Measurements from ENCODE around the gene PTPN14. TPM values are rescaled to one million over a fixed set of nuclear protein-coding genes. Genes with fewer than 3 reads are reported as not detected.

Gene PTPN14
- total RNA-seq, 1 donor = under 0.01 TPM

- Histone ChIP-seq H3K9me3 (ENCODE audit: low read depth, low read length) (no peaks in the 10 kb centered on the region), H3K4me1 (ENCODE audit: insufficient read depth, low read length) (no peaks in the 10 kb centered on the region), H3K4me3 (ENCODE audit: low read length) (no peak overlapping the region), H3K27me3 (ENCODE audit: insufficient read depth, low read length) (no peaks in the 10 kb centered on the region)
Measured at GRCh38 chr1:214378492-214378891, 172.9 kb downstream of the PTPN14 start.

GRCh38 chr1:214377886-214378285, 173.5 kb downstream of the PTPN14 start:
- Histone ChIP-seq H3K9me3 (ENCODE audit: low read depth, low read length) (no peaks in the 10 kb centered on the region), H3K27me3 (ENCODE audit: insufficient read depth, low read length) (no peaks in the 10 kb centered on the region), H3K4me1 (ENCODE audit: insufficient read depth, low read length) (no peaks in the 10 kb centered on the region), H3K4me3 (ENCODE audit: low read length) (no peak overlapping the region)

DNA sequence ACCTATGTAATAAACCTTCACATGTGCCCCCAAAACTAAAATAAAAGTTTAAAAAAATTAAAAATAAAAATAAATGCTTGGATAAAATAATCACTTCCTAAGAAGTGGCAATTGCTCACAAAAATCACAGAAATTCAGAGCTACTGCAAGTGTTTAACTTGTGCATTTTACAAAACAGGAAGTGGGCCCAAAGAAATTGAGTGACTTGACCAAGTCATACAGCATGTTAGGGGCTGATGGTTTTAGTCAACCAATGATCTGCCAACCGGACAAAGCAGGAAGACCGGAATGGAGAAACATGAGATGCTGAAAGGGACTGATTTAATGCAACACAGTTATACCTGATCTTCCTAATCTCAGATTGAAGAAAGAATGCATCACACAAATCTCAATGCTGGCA, 173.9 kb downstream of the PTPN14 start:
- Histone ChIP-seq H3K4me1 (ENCODE audit: insufficient read depth, low read length) (no peaks in the 10 kb centered on the region), H3K9me3 (ENCODE audit: low read depth, low read length) (no peaks in the 10 kb centered on the region), H3K4me3 (ENCODE audit: low read length) (no peak overlapping the region), H3K27me3 (ENCODE audit: insufficient read depth, low read length) (no peaks in the 10 kb centered on the region)

DNA sequence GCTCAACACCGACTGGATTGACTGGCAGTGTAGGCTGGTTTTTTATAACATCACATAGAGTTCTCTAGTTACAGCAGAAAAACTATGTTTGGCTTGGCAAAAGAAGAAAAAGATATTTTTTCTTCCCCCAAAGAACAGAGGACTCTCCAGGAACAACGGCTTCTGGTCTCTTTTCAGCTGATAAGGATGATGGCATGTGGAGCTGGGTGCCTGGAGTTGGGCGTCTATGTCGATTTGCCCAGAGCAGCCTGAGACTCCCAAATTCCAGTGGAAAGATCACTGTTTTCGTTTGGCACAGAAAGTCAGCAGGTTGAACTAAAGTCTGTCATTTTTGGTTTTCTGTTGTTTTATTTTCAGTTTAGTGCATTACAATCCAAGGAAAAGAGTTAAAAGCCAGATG, 179.3 kb downstream of the PTPN14 start:
- no peaks in the 10 kb centered on the region for H3K27me3 ChIP-seq (ENCODE audit: insufficient read depth, low read length)
- no peak overlapping the region for H3K4me3 ChIP-seq (ENCODE audit: low read length)
- no peaks in the 10 kb centered on the region for H3K4me1 ChIP-seq (ENCODE audit: insufficient read depth, low read length)
- no peaks in the 10 kb centered on the region for H3K9me3 ChIP-seq (ENCODE audit: low read depth, low read length)

DNA sequence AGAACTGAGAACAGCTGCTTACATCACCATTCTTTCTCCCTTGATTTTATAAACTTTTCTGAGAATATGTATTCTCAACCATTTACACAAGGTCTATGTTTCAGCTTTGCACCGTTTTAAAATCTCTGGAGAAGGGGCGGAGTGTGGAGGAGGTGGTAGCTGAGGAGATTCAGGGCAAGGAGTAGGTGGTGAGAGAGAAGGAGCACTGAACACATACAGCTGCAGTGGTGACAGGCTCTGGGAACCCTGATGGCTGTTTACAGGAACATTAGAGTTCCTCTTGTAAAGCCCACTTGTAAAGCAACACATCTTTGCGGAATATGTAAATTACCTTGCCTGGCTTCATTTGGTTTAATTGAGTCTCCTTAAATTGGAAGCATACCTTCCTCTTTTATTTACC, 180.8 kb downstream of the PTPN14 start:
- Histone ChIP-seq H3K27me3 (ENCODE audit: insufficient read depth, low read length) (no peaks in the 10 kb centered on the region), H3K9me3 (ENCODE audit: low read depth, low read length) (no peaks in the 10 kb centered on the region), H3K4me1 (ENCODE audit: insufficient read depth, low read length) (no peaks in the 10 kb centered on the region), H3K4me3 (ENCODE audit: low read length) (no peak overlapping the region)

DNA sequence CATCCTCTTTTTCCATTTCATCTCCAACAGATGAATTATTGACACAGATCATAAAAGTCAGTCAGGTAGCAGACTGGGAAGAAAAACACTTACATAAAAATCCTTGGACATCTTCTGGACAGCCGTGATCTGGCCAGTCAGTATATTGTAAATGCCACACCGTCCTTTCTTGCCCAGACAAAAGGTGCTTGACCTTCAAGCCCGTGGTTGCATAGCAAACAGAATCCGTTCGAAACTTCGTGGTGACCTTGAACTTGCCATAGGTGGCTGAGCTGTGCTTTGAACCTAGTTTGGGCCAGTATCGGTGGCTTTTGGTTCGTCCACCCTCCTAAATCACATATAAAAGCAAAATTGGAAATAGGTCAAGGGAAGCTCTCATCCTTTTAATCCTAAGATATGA, 182.0 kb downstream of the PTPN14 start:
- H3K4me3 ChIP-seq (ENCODE audit: low read length) = no peak overlapping the region
- no peaks in the 10 kb centered on the region for H3K4me1 ChIP-seq (ENCODE audit: insufficient read depth, low read length)
- peaks cover 3% of the 10 kb centered on the region for H3K27me3 ChIP-seq (ENCODE audit: insufficient read depth, low read length)
- no peaks in the 10 kb centered on the region for H3K9me3 ChIP-seq (ENCODE audit: low read depth, low read length)

GRCh38 chr1:214367841-214368240, 183.6 kb downstream of the PTPN14 start:
- H3K4me3 ChIP-seq (ENCODE audit: low read length) = no peak overlapping the region
- peaks cover 3% of the 10 kb centered on the region for H3K27me3 ChIP-seq (ENCODE audit: insufficient read depth, low read length)
- no peaks in the 10 kb centered on the region for H3K9me3 ChIP-seq (ENCODE audit: low read depth, low read length)
- no peaks in the 10 kb centered on the region for H3K4me1 ChIP-seq (ENCODE audit: insufficient read depth, low read length)

GRCh38 chr1:214364786-214365295, 186.6 kb downstream of the PTPN14 start:
- no peak overlapping the region for H3K4me3 ChIP-seq (ENCODE audit: low read length)
- H3K9me3 ChIP-seq (ENCODE audit: low read depth, low read length) = no peaks in the 10 kb centered on the region
- H3K27me3 ChIP-seq (ENCODE audit: insufficient read depth, low read length) = peaks cover 3% of the 10 kb centered on the region
- H3K4me1 ChIP-seq (ENCODE audit: insufficient read depth, low read length) = peaks cover 11% of the 10 kb centered on the region

GRCh38 chr1:214364386-214364785, 187.0 kb downstream of the PTPN14 start:
- Histone ChIP-seq H3K4me3 (ENCODE audit: low read length) (no peak overlapping the region), H3K9me3 (ENCODE audit: low read depth, low read length) (no peaks in the 10 kb centered on the region), H3K4me1 (ENCODE audit: insufficient read depth, low read length) (peaks cover 11% of the 10 kb centered on the region), H3K27me3 (ENCODE audit: insufficient read depth, low read length) (peaks cover 3% of the 10 kb centered on the region)

- H3K27me3 ChIP-seq (ENCODE audit: insufficient read depth, low read length) = peaks cover 3% of the 10 kb centered on the region
- no peak overlapping the region for H3K4me3 ChIP-seq (ENCODE audit: low read length)
- no peaks in the 10 kb centered on the region for H3K9me3 ChIP-seq (ENCODE audit: low read depth, low read length)
- peaks cover 11% of the 10 kb centered on the region for H3K4me1 ChIP-seq (ENCODE audit: insufficient read depth, low read length)
Measured at GRCh38 chr1:214363386-214363785, 188.0 kb downstream of the PTPN14 start.

DNA sequence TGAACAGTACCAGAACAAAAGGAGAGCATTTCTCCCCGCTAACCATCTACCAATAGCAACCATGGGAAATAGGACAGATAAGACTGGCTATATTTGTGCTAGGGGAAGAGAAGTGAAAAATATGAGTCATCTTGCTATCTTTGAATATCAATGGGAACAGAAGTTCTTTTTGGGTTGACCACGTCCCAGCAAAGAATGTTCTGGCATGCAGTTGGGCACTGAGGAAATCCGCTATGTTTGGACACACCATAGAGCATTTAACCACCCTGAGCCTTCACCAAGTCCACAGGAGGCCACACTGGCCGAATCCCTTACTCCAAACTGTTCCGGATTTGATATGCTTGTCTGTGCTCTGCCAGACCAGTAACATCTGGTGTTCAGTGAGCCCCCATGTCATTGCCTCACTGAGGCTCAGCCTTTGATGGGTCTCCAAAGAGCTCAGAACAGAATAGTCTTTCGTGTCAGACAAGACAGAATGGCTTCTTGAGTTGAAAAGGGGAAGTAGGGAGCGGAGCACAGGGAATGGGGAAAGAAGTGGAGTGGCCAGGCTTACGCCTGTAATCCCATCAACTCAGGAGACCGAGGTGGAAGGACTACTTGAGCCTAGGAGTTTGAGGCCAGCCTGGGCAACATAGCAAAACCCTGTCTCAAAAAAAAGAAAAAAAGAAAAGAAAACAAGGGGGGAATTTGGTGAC, 189.1 kb downstream of the PTPN14 start:
- Histone ChIP-seq H3K9me3 (ENCODE audit: low read depth, low read length) (no peaks in the 10 kb centered on the region), H3K4me3 (ENCODE audit: low read length) (no peak overlapping the region), H3K4me1 (ENCODE audit: insufficient read depth, low read length) (peaks cover 11% of the 10 kb centered on the region), H3K27me3 (ENCODE audit: insufficient read depth, low read length) (peaks cover 3% of the 10 kb centered on the region)

GRCh38 chr1:214361636-214362035, 189.8 kb downstream of the PTPN14 start:
- H3K4me3 ChIP-seq (ENCODE audit: low read length) = no peak overlapping the region
- no peaks in the 10 kb centered on the region for H3K9me3 ChIP-seq (ENCODE audit: low read depth, low read length)
- peaks cover 3% of the 10 kb centered on the region for H3K27me3 ChIP-seq (ENCODE audit: insufficient read depth, low read length)
- peaks cover 11% of the 10 kb centered on the region for H3K4me1 ChIP-seq (ENCODE audit: insufficient read depth, low read length)

DNA sequence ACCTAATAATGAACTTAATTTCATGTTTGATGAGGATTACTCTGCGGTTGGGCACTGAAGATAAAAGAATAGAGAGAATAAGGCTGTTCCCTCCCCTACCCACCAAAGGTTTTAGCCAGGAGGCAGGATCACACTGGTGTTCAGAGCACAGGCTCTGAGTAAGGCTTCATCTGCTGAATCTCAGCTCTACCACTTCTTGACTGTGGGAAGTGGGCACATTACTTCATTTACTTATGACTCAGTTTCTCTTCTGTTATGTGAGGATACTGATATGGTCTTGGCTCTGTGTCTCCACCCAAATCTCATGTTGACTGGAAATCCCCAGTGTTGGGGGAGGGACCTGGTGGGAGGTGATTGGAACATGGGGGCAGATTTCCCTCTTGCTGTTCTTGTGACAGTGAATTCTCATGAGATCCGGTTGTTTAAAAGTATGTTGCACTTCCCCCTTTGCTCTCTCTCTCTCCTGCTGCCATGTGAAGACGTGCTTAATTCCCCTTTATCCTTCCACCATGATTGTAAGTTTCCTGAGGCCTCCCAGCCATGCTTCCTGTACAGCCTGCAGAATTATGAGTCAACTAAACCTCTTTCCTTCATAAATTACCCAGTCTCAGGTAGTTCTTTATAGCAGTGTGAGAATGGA, 190.8 kb downstream of the PTPN14 start:
- H3K9me3 ChIP-seq (ENCODE audit: low read depth, low read length) = no peaks in the 10 kb centered on the region
- no peak overlapping the region for H3K4me3 ChIP-seq (ENCODE audit: low read length)
- H3K4me1 ChIP-seq (ENCODE audit: insufficient read depth, low read length) = peaks cover 11% of the 10 kb centered on the region
- peaks cover 3% of the 10 kb centered on the region for H3K27me3 ChIP-seq (ENCODE audit: insufficient read depth, low read length)

GRCh38 chr1:214360116-214360515, 191.3 kb downstream of the PTPN14 start:
- H3K9me3 ChIP-seq (ENCODE audit: low read depth, low read length) = no peaks in the 10 kb centered on the region
- H3K4me3 ChIP-seq (ENCODE audit: low read length) = no peak overlapping the region
- H3K4me1 ChIP-seq (ENCODE audit: insufficient read depth, low read length) = peaks cover 11% of the 10 kb centered on the region
- peaks cover 2% of the 10 kb centered on the region for H3K27me3 ChIP-seq (ENCODE audit: insufficient read depth, low read length)

- no peak overlapping the region for H3K4me3 ChIP-seq (ENCODE audit: low read length)
- no peaks in the 10 kb centered on the region for H3K4me1 ChIP-seq (ENCODE audit: insufficient read depth, low read length)
- no peaks in the 10 kb centered on the region for H3K27me3 ChIP-seq (ENCODE audit: insufficient read depth, low read length)
- no peaks in the 10 kb centered on the region for H3K9me3 ChIP-seq (ENCODE audit: low read depth, low read length)
Measured at GRCh38 chr1:214354440-214355148, 196.8 kb downstream of the PTPN14 start.

Data from mononuclear cell (primary cell).